SK-N-SH (cell line): ENCODE measurements around the gene DOK6.

ENCODE experiments used
- CHD2 ChIP-seq: fragments of 150-350 bp; IDR thresholded peaks from 2 replicates; pipeline ENCODE4 v1.6.1; 2018; ENCODE audit warnings: low read length; ENCODE audit not compliant: partially characterized antibody
- ELF1 ChIP-seq: IDR thresholded peaks from 2 replicates; pipeline ENCODE4 v1.4.0; 2012
- EP300 ChIP-seq, 2 experiments: IDR thresholded peaks; 2 replicates each; pipeline versions ENCODE4 v1.4.0 to v1.6.1; 2012; ENCODE audit warnings: borderline replicate concordance in 1 of 2, low read depth in 1 of 2, low read length in 1 of 2
- FOXM1 ChIP-seq: IDR thresholded peaks from 2 replicates; pipeline ENCODE4 v1.4.0; 2012; ENCODE audit warnings: low read depth, mild to moderate bottlenecking
- GABPA ChIP-seq: IDR thresholded peaks from 2 replicates; pipeline ENCODE4 v1.4.0; 2012; ENCODE audit warnings: low read depth, mild to moderate bottlenecking
- JUND ChIP-seq: IDR thresholded peaks from 2 replicates; pipeline ENCODE4 v1.4.0; 2012
- MEF2A ChIP-seq: IDR thresholded peaks from 2 replicates; pipeline ENCODE4 v1.4.0; 2012; ENCODE audit warnings: low read depth, borderline replicate concordance
- MXI1 ChIP-seq: IDR thresholded peaks from 2 replicates; pipeline ENCODE4 v1.6.1; 2012; ENCODE audit warnings: mild to moderate bottlenecking, low read depth, low read length, improper control_type of control experiment
- POLR2AphosphoS5 ChIP-seq: IDR thresholded peaks from 2 replicates; pipeline ENCODE4 v1.6.1; 2012; ENCODE audit warnings: low read depth, low read length
- RFX5 ChIP-seq: IDR thresholded peaks from 2 replicates; pipeline ENCODE4 v1.6.1; 2012; ENCODE audit warnings: mild to moderate bottlenecking, improper control_type of control experiment, low read length
- SIN3A ChIP-seq: IDR thresholded peaks from 2 replicates; pipeline ENCODE4 v1.6.1; 2012; ENCODE audit warnings: low read depth, mild to moderate bottlenecking, low read length, moderate library complexity, borderline replicate concordance
- SMC3 ChIP-seq: IDR thresholded peaks from 2 replicates; pipeline ENCODE4 v1.6.1; 2012; ENCODE audit warnings: low read depth, low read length, improper control_type of control experiment
- TF ChIP-seq, protein P1 (sequence below): fragments of 200-600 bp; sonication (generic); IDR thresholded peaks from 2 replicates; pipeline ENCODE4 v1.6.1; 2017; ENCODE audit warnings: antibody characterized with exemption, mild to moderate bottlenecking, moderate library complexity
- TF ChIP-seq, protein P2 (sequence below): IDR thresholded peaks from 2 replicates; pipeline ENCODE4 v1.4.0; 2012; ENCODE audit warnings: low read depth, borderline replicate concordance

DNA sequence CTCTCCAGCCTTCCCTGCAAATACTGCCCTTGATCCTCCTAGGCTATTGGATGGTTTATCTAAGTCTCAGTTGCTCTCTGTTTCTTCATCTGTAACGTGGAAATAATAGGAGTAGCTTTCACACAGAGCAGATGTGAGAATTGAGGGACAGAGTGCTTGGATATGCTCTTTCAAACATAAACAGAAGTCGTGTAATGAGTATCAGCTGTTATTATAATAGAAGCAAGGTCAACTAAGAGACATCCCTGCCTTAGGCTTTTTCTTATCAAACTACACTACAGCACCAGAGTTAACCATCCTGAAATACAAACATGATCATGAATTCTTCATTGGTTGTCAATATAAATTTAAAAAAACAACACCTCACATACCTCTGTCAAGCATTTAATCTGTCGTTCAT, 138.2 kb downstream of the DOK6 start:
- TF ChIP-seq, protein P1, sequence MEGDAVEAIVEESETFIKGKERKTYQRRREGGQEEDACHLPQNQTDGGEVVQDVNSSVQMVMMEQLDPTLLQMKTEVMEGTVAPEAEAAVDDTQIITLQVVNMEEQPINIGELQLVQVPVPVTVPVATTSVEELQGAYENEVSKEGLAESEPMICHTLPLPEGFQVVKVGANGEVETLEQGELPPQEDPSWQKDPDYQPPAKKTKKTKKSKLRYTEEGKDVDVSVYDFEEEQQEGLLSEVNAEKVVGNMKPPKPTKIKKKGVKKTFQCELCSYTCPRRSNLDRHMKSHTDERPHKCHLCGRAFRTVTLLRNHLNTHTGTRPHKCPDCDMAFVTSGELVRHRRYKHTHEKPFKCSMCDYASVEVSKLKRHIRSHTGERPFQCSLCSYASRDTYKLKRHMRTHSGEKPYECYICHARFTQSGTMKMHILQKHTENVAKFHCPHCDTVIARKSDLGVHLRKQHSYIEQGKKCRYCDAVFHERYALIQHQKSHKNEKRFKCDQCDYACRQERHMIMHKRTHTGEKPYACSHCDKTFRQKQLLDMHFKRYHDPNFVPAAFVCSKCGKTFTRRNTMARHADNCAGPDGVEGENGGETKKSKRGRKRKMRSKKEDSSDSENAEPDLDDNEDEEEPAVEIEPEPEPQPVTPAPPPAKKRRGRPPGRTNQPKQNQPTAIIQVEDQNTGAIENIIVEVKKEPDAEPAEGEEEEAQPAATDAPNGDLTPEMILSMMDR, result no peak
- TF ChIP-seq JUND, result no peak
- TF ChIP-seq POLR2AphosphoS5, result no peak
- no peak for TF ChIP-seq GABPA
- TF ChIP-seq SMC3, result no peak
- peak in 1 of 2 experiments; percentile 79; a peak in 2 of 4 replicates for TF ChIP-seq EP300 (IDR thresholded peaks at IDR 0.05; ENCODE audit: borderline replicate concordance in 1 of 2, low read depth in 1 of 2, low read length in 1 of 2)
- TF ChIP-seq, protein P2, sequence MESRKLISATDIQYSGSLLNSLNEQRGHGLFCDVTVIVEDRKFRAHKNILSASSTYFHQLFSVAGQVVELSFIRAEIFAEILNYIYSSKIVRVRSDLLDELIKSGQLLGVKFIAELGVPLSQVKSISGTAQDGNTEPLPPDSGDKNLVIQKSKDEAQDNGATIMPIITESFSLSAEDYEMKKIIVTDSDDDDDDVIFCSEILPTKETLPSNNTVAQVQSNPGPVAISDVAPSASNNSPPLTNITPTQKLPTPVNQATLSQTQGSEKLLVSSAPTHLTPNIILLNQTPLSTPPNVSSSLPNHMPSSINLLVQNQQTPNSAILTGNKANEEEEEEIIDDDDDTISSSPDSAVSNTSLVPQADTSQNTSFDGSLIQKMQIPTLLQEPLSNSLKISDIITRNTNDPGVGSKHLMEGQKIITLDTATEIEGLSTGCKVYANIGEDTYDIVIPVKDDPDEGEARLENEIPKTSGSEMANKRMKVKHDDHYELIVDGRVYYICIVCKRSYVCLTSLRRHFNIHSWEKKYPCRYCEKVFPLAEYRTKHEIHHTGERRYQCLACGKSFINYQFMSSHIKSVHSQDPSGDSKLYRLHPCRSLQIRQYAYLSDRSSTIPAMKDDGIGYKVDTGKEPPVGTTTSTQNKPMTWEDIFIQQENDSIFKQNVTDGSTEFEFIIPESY, result no peak
- 0 out of 2 replicates have a peak, but pooled peaks have one; percentile 26 for TF ChIP-seq MXI1
- TF ChIP-seq MEF2A, result no peak
- TF ChIP-seq ELF1, result no peak
- TF ChIP-seq CHD2, result peak; percentile 48
- no peak for TF ChIP-seq RFX5
- TF ChIP-seq FOXM1, result no peak
- no peak for TF ChIP-seq SIN3A
